Stimulated activated CD4-positive, alpha-beta T cell treated with anti-CD3 and anti-CD28 coated beads, Interleukin-15, amount 100 ng/mL, for 48 hours (primary cell): ENCODE results near the gene FCHSD2.
"Not testable (repeated sequence)": the region's sequence is repeated elsewhere in the genome, so short reads cannot be mapped to it uniquely, and the experiment has no call there.

Experiments
- DNase-seq, 2 donors: peaks; one replicate each; pipeline ENCODE4 v3.0.0-alpha.2; 2020; ENCODE audit warnings: low read depth in 2 of 2

FCHSD2 gene

DNA sequence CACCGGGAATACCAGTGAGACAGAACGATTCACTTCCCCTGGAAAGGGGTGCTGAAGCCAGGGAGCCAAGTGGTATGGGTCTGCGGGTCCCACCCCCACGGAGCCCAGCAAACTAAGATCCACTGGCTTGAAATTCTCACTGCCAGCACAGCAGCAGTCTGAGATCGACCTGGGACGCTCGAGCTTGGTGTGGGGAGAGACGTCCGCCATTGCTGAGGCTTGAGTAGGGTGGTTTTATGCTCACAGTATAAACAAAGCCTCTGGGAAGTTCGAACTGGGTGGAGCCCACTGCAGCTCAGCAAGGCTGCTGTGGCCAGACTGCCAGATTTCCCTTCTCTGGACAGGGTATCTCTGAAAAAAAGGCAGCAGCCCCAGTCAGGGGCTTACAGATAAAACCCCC is 80.7 kb downstream of the FCHSD2 start:
- DNase-seq = not testable (repeated sequence)

DNA sequence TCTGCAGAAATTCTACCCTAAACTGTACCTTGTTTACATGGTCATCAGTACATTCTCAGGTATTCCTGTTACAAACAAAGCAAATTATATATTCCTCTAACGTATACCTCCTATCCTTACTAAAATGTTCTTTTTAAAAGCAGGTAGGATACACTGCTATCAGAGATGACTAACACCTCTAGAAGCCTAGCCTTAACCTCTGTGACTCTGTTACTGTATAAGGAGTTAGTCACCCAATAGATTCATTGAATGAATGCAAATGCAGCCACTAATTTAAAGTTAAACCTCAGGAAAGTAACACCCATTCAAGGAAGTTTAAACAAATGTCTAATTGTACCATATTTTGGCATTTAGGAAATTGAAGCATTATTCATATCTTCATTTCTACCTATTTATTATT is 82.2 kb downstream of the FCHSD2 start:
- no peak for DNase-seq

DNA sequence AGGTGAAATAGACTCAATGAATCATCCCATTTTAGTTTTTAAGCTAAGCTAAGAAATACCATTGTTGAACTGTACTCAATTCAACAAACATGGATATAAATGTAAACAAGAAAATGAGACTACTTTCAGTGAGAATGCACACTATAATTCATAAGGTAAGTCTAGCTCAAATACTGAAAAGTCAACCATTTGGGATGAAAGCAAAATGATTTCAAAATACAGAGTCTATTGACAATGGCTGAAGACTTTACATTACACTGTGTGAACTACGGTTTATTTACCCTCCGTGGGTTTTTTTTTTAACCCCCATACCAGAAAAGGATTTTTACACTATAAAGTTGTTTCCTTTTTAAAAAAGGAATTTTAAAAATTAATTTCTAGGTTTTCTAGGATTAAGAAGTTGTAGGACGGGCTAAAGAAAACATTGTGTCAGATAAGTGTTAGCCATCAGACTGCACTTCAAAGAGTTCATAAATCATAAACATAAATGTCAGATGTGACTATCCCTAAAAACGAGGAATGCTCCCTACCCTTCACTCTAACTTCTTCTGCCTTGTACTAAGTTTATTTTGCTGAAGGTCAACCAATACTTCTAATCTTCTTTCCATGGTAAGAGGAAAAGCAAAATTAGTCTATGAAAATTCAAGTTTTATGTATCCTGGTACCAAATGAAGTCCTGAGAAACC is 83.0 kb downstream of the FCHSD2 start:
- no peak for DNase-seq

DNA sequence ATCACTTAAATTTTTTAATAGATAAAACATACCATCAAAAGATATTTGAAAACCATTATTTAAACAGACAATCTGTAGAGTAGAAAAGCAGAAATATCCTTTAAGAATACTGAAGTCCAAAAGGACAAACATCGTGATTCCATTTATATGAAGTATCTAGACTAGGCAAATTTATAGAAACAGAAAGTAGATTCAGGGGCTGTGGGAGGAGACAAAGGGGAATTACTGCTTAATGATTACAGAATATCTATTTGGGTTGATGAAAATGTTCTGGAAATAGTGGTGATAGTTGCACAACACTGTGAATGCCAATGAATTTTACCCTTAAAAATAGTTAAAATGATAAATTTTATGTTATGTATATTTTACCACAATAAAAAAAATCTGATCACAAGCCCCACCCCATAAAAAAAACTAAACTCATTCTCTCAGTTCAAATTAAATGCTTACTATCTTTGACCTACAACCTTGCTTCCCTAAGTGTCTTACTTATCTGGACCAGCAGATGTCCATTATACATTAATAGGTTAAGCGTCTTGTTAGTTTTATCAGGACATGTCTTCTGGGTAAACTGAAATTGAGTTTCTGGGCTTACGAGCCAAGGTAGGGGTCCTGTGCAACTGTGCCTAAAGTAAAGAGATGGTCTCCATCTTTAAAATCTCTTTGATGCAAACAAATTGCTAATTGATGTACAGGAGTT is 86.3 kb downstream of the FCHSD2 start:
- DNase-seq = no peak

DNA sequence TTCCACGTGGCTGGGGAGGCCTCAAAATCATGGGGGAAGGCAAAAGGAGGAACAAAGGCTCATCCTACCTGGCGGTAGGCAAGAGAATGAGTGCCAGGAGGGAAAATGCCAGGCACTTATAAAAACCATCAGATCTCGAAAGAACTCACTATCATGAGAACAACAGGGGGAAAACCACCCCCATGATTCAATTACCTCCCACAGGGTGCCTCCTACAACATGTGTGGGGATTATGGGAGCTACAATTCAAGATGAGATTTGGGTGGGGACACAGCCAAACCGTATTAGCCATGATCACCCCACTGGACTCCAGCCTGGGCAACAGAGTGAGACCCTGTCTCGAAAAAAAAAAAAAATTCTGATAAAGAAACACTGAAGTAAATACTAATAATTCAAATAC is 87.1 kb downstream of the FCHSD2 start:
- DNase-seq = no peak

DNA sequence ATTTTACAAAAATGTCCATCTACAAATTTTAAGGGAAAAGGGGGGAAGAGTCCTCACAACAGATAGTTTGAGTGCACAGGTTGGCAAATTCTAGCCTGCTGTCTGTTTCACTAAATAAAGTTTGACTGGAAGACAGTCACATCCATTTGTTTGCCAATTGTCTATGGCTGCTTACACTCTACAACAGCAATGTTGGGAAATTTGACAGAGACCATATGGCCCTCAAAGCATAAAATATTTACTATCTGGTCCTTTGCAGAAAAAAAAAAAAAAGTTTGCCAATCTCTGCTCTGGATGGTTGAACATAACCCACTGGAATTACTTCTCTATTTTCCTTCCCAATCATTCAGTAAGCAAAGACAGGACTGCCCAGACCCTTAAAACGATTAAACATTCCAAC is 88.2 kb downstream of the FCHSD2 start:
- DNase-seq = no peak

DNA sequence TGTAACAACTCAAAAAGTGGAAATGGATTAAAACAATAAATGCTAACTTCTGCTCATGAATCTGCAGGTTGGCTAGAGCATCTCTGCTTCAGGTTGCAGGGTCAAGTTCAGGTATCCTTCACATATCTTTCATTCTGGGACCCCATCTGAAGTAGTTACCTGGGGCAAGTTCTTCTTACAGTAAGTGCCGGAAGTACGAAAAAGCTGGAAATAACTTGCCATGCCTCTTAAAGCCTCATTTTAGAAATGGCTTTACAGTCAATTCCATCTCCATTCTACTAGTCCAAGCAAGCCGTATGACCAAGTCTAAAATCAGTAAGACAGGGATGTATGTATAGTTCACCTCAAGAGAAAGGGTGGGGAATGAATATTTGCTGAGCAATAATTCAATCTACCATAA is 93.7 kb downstream of the FCHSD2 start:
- DNase-seq = no peak

DNA sequence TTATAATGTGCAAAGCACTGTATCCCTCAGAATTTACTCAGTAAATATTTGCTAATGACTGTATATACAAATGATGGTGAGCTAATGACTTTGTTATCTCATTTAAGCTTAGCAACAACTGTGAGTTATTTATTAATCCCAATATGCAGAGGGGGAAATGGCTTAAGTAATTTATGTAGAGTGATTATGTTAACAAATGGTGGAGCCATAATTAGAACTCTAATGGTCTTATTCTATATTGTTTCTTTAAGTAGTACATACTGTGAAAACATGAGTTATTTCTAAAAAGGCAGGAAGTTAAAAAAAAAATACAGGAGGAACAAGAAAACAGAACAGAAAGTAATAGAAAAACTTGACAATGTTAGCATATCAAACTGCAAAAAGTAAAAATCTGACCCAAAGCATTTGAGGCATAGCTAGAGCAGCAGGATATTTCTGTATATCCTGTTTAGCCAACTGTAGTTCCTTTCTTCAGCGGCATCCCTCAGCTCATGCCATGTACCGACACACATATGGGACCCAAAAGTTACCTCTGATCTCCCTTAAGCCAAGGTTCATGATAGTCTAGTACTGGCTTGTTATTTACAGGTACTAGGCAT is 94.2 kb downstream of the FCHSD2 start:
- no peak for DNase-seq

DNA sequence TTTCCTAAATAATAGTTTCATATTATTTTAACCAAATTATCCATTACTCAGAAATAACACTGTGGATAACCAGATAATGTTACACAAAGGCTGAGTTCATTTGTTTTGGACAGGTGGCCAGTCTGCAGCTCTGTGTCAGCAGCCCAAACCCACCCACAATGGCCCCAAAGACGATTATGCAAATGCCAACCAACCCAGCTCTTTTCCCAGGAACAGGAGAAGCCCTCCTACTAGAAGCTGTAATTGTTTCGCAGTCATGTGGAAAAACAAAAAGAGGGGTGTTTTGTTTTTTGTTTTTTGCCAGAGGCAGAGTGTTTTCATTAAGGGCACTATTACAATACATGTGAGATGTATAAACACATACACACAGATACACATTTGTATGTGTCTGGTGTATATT is 102.1 kb downstream of the FCHSD2 start:
- no peak for DNase-seq

DNA sequence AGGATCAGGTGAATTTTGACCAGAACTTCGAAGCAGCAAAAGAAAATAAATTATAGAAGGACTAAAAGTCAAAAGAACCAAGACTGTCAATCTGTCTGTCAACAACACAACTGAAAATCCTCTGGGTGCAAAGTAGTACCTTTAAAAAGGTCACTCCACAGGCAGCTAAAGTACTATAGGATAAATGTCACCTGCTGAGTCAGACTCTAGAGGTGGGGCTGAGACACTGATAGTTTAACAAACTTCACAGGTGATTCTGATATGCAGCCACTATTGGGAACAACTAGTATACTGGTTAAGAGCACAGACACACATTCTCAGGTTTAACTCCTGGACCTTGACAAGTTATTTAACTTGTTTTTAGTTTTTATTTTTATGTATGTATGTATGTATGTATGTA is 107.3 kb downstream of the FCHSD2 start:
- DNase-seq = peak in 1 of 2 donors; percentile 8

DNA sequence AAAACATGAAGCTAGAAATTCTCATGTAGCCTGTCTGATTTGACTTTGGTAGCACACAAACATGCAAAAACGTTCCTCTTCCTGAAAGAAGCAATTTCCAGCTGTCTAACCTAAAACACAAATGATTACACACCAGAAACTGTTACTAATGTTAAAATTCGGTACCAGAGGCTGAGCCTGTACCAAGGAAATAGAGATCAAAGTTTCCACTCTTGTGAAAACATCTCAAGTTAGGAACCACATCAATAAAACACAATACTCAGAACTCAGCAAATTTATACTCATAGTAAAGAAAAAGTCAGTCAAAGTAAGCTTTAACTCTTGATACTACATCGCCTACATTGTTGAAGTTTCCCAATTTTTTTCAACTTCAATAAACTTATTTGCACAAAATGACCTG is 107.8 kb downstream of the FCHSD2 start:
- DNase-seq = no peak

DNA sequence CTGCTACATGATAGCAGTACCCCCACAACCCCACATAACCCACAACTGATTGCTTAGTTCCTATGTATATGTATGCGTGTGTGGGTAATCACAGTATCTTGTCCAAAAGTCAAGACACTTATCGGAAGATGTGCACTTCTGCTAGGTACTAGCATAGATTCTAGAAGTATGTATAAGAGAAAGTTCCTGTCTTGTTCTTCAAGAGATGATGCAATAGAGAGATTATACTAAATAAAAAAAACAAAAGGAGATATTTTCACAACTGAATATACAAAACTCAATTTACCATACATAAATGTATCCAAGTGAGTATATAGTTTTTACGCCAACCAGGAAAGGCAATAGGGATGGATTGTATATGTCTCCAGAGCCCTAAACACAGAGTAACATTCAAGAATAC is 112.0 kb downstream of the FCHSD2 start:
- no peak for DNase-seq

DNA sequence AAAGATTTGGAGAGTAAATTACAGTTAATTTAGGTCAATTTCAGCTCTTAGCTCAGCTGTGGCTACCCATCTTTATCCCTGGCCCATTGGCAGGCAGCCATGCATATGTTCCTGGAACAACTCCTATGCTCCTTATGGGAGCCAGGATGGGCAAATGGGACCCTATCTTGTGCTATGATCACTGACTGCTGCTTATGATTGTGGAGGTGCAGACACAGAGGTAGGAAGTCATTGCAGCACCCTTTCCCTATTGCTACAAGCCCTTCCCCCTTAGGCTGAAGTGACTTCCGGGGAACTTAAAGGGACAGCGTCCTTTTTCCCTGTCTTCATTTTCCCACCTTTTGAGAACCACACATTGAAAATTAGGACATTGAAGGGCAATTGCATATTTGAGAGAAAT is 112.7 kb downstream of the FCHSD2 start:
- DNase-seq = no peak

DNA sequence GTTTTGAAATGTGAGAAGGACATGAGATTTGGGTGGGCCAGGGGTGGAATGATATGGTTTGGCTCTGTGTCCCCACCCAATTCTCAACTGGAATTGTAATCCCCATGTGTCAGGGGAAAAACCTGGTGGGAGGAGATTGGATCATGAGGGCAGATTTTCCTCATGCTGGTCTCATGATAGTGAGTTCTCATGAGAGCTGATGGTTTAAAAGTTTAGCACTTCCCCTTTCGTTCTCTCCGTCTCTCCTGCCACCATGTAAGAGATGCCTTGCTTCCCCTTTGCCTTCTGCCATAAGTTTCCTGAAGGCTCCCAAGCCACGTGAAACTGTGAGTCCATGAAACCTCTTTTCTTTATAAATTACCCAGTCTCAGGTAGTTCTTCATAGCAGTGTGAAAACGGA is 113.5 kb downstream of the FCHSD2 start:
- no peak for DNase-seq

DNA sequence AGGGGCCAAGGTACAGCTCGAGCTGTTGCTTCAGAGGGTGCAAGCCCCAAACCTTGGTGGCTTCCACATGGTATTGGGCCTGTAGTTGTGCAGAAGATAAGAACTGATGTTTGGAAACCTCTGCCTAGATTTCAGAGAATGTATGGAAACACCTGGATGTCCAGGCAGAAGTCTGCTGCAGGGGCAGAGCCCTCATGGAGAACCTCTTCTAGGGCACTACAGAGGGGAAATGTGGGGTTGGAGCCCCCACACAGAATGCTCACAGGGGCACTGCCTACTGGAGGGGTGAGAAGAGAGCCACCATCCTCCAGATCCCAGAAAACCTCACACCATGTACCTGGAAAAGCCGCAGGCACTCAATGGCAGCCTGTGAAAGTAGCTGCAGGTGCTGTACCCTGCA is 114.3 kb downstream of the FCHSD2 start:
- not testable (repeated sequence) for DNase-seq

DNA sequence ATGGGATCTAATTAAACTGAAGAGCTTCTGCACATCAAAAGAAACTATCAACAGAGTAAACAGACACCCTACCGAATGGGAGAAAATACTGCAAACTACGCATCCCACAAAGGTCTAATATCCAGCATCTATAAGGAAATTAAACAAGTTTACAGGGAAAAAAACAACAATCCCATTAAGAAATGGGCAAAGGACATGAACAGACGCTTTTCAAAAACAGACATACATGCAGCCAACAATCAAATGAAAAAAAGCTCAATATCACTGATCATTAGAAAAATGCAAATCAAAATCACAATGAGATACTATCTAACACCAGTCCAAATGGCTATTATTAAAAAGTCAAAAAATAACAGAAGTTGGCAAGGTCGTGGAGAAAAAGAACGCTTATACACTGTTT is 117.5 kb downstream of the FCHSD2 start:
- no peak for DNase-seq

DNA sequence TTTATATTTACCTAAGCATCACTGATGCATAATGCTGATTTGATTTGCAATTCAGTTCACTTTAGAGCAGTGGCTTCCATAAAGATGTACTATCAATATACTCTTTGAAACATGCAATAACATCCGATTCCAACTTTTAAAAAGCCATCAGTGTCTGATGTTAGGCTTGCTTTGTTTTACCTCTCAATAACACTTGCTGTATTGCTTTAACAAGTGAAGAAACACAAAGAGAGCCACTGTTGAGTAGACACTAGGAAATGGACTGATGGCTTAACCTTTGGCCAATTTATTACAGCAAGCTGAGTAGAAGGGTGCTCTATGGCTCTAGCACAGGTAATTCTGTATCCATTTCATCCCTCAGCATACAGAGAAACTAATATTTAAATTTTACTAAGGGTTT is 122.1 kb downstream of the FCHSD2 start:
- no peak for DNase-seq

DNA sequence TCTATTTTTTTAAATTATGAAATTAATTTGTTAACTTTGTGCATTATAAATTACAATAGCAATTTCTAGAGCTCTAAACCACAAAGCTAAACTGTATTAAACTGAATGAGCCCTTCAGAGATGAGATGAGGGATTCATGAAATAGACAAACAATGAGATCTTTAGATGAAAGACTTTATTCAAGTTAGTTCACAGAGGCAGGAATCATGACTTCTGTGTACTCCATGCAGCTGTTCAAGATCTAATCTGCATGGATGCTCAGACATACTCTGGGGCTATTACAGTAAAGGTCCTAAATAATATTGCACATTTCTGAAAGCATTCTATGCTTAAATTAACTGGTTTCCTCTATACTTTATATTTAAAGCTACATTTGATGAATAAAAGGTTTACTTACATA is 122.7 kb downstream of the FCHSD2 start:
- no peak for DNase-seq

DNA sequence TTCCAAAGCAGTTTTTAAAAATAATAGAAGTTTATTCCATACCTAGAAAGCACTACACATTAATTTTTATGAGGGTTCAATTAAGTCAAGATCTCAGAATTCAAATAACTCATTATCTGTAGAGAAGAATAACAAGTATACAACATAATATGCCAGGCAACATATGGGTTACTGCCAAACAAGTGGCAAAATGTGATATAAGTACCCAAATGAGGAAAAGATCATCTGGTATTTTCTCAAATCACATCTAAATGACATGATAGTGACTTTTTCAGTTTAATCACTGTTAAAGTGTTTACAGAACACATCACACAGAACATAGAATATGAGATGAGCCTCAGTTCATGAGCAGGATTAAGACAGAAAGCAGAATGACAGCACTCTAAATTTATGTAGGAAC is 123.3 kb downstream of the FCHSD2 start:
- DNase-seq = no peak

DNA sequence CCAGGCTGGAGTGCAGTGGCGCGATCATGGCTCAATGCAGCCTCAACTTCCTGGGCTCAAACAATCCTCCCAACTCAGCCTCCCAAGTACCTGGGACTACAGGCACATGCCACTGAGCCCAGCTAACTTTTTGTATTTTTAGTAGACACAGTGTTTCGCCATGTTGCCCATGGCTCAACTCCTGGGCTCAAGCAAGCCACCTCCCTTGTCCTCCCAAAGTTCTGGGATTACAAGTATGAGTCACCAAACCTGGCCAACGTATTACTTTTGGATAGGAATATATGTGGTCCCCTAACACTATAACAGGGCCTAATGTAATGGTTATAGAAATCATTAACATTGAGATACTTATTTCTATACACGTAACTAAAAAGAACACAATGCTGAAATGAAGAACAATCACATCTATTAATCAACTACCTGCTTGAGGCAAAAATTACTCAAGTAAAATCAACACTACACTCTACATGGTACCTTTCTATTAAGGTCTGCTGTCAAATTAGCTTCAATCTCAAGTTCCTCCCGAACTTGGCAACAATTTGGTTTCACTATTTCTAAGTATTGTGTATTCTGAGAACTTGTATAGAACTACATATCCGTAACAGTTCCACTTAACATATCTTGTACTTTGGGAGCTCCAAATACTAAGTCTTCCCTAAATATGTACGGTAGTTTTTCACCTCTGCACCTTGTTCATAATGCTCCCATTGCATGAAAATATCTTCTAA is 124.9 kb downstream of the FCHSD2 start:
- DNase-seq = no peak

DNA sequence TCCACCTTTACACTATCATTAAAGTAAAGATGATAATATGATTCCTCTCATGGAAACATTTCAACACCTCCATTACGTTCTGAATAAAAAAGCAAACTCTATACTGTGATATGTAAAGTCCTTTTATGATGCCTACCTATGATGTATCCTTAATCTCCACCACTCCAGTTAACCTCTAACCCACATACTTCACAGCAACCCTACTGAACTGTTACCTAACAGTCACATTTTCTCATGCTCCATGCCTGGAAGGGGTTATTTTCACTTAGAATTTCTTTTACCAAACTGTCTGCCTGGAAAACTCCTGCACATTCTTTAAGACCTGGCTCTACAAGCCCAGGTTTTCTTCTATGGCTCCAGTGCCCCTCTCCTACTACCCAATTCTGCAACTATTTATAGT is 129.1 kb downstream of the FCHSD2 start:
- no peak for DNase-seq

DNA sequence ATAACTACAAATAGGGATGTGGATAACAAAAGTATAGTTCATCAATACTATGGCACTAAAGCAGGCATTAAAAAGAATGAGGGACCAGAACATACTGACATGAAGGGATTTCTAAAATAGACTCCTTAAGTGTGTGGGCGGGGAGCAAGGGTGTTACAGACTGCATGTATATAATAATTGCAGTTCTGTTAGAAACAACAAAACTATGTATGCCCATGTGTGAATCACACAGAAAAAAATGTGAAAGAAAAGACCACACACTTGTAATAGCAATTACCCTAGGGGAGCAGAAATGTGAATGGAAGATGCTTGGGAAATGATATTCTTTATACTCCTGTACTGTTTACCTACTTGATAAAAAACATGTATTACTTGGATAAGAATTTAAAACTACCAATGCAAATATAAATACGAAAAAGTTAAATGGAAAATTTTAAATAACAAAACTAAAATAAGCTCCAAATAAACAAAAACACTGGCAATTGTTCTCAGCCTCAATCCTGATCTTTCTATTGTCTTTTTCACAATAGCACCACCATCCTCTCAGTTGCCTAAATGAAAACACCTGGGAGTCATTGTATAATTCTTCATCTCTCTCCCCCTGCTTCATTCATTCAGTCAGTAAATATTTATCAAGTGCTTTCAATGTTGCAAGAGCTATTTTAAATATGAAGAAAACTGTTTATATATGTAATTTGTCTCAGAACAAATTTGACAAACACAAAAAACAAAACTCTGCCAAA is 129.8 kb downstream of the FCHSD2 start:
- DNase-seq = no peak
